GM13976 (cell line): ENCODE results near the gene ERBB4.

ENCODE experiments used
- DNase-seq: peaks from one replicate; pipeline ENCODE4 v3.0.0; 2012; ENCODE audit warnings: low spot score
- CTCF ChIP-seq: IDR thresholded peaks from 2 replicates; pipeline ENCODE4 v1.5.1; 2012; ENCODE audit warnings: borderline replicate concordance, mild to moderate bottlenecking; ENCODE audit not compliant: insufficient read depth; ENCODE audit errors: extremely low read depth, missing control alignments, control extremely low read depth
- in situ Hi-C: fragments of 300-500 bp; cut with MboI; formaldehyde crosslinking; loops from one replicate; pipeline ENCODE4 v1.12.0; 2022; ENCODE audit warnings: low sequenced_read_pairs, mixed read lengths, inconsistent platforms; ENCODE audit not compliant: unreplicated experiment

The ERBB4 gene

DNA sequence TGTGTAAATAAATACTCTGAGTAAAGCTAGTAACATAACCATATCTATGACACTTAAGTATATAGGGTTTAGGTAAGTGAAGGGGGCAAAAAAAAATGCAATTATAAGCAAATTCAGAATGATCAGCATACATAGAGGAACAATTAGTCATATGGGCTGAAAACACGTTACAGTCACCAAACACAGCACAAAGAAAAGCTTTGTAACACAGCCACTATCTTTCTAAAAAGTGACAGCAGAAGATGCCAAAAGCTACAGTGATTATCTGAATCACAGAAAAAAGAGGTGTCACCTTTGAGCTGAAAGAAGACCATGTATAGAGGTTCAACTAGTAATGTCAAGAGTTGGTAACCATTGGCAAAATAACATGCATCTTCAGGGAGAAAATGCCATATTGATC lies 115.5 kb downstream of the ERBB4 start:
- no peak for TF ChIP-seq CTCF
- no peak for DNase-seq
- in situ Hi-C loops: no loop called here

DNA sequence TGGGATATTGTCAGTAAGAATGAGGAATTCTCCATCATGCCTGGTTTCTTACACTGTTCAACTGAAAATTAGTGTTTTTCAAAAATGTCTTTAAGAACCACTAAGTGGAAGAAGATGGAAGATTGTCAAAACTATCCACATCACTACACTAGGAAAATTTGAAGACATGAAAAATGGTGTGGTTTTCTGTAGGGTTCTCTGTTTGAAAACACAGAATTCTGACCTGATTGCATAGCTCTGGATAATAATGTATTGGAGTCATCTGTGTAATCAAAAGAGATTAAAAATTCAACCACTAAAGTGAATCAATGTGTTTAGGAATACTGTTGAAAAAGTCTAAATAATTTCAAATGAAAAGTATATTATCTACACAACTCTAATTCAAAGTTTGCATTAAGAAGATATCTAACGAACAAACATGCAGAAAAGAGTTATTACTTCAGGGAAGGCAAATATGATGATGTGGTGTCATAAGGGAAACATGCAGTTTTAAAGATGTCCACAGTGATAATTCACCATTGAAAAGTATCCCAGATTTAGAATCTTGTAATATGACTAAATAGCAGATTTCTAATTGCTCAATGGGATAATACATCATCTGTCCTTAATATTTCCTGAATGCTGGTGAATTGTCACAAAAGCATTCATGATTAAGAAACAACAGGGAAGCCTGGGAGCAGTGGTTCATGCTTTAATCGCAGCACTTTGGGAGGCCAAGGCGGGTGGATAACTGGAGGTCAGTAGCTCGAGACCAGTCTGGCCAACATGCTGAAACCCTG lies 116.9 kb downstream of the ERBB4 start:
- no peak for TF ChIP-seq CTCF
- no peak for DNase-seq
- in situ Hi-C loops: no loop called here

- TF ChIP-seq CTCF: no peak
- in situ Hi-C loops: no loop called here
- no peak for DNase-seq
Measured at GRCh38 chr2:212416086-212416485, 122.5 kb downstream of the ERBB4 start.

DNA sequence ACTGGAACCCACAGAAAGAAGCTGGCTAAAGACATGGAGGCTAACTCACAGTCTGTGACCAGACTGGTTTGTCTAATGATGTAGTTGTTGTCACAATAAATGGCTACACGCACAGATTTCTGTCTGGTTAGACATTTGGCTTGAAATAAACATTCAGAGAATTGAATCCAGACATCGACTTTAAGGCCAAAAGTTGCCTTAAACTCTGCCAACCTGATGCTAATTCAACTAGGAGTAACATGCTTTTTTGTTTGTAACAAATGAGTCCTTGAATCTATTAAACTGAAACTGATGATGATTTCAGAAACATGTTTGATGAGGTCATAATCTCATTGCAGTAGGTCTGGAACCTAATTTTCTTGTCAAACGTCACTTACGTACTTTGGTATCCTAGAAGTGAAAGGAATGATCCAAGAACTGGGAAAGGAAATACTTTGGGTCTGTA lies 123.8 kb downstream of the ERBB4 start:
- no peak for TF ChIP-seq CTCF
- in situ Hi-C loops: no loop called here
- DNase-seq: no peak

GRCh38 chr2:212409560-212409959 lies 129.0 kb downstream of the ERBB4 start:
- no peak for DNase-seq

DNA sequence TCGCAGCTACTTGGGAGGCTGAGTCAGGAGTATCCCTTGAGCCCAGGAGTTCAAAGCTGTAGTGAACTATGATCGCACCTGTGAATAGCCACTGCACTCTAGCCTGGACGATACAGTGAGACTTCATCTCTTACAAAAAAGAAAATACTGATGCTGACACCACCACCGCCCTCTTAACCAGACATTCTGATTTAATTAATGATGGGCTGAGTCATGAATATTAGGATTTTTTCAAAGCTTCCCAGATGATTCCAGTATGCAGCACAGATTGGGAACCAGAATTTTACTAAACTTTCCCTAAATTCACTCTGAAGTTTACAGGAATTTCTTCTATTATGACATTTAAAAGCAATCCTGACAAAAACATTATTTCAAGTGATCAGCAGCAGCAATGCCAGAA lies 130.1 kb downstream of the ERBB4 start:
- in situ Hi-C loops: no loop called here
- DNase-seq: no peak
- TF ChIP-seq CTCF: no peak

More at GRCh38 chr2:212409560-212409959, 129.0 kb downstream of the ERBB4 start:
- in situ Hi-C loops: no loop called here
- no peak for TF ChIP-seq CTCF
